GM12872 (cell line): Measurements from ENCODE around the gene LHX1.

Experiments
- TF ChIP-seq, protein P1 (sequence below): IDR thresholded peaks from 3 replicates; pipeline ENCODE4 v1.5.1; 2011; ENCODE audit warnings: low read depth, mild to moderate bottlenecking, low read length, moderate library complexity; ENCODE audit not compliant: insufficient read depth

Gene LHX1

DNA sequence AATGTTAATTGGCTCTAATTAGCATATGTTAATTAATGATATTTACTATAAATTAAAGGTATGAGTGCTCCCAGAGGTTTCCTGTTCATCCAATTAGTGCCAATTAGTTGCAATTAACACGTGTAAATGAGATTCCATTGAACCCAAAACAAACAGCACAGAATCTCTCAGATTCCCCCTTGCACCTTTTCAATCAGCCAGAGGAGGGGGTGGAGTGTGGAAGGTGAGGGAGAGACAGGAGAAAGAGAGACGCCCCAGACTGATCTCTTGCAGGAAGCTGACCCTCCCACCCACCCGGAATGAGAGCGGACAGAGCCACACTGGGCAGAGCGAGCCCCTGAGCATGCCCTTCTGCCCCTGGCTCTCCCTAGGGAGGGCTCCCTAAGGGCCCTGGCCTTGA, 24.1 kb upstream of the LHX1 start:
- TF ChIP-seq, protein P1, sequence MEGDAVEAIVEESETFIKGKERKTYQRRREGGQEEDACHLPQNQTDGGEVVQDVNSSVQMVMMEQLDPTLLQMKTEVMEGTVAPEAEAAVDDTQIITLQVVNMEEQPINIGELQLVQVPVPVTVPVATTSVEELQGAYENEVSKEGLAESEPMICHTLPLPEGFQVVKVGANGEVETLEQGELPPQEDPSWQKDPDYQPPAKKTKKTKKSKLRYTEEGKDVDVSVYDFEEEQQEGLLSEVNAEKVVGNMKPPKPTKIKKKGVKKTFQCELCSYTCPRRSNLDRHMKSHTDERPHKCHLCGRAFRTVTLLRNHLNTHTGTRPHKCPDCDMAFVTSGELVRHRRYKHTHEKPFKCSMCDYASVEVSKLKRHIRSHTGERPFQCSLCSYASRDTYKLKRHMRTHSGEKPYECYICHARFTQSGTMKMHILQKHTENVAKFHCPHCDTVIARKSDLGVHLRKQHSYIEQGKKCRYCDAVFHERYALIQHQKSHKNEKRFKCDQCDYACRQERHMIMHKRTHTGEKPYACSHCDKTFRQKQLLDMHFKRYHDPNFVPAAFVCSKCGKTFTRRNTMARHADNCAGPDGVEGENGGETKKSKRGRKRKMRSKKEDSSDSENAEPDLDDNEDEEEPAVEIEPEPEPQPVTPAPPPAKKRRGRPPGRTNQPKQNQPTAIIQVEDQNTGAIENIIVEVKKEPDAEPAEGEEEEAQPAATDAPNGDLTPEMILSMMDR, result no peak

- TF ChIP-seq, protein P1, result no peak
Observed at GRCh38 chr17:36918211-36918691, 19.0 kb upstream of the LHX1 start.

GRCh38 chr17:36919407-36919968, 17.8 kb upstream of the LHX1 start:
- TF ChIP-seq, protein P1, result no peak

GRCh38 chr17:36920032-36921005, 17.0 kb upstream of the LHX1 start:
- TF ChIP-seq, protein P1, result no peak

DNA sequence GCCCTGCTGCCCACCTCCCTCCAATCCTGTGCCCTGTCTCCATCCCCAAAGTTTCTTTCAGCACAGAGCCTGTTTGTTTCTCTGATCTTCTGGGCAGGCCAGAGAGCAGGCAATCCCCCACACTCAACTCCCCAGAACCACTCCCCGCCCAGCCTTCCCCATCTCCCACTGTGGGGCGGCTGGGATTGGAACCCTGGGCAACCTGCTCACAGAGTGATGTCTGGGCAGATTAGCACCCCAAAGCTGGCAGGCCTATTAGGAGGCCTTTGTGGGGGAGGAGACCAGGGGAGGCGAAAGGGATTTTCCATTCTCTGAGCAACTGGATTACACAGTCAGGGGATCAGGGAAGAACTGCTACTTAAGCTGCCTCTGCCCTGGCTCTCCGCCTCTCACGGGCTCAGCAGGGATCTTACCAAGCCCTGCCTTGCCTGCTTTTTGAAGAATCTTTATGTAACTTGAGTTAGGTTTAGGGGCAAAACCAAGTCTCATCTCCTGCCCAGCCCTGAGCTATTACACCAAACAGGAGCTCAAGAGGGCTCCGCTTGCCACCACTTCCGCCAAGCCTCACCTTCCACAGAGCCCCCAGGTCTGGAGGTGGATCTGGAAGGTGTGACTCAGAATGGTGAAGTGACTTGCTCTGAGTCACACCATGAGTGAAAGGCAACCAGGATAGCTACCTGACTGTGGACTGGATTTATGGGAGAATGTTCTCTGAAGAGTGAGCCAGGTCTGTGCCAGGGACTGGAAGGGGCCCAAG, 16.0 kb upstream of the LHX1 start:
- TF ChIP-seq, protein P1, result no peak

GRCh38 chr17:36922175-36922574, 15.1 kb upstream of the LHX1 start:
- TF ChIP-seq, protein P1, result no peak

DNA sequence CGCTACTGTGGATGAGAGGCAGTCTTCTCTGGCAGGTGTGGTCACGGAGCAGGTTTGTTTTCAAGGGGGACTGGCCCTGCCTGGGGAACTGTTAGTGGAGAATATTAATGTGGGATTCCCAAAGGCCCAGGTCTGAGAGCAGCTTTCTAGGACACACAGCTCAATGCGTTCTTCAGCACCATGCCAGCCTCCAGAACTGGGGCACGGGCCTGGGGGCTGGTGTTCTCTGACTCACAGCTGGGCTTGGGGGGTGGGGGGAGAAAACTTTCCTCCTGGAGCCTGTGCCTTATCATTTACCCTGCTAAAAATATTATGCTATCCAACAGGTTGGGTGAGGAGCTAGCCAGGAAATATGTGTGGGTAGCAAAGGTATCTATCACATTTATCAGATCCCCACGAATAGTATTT, 13.5 kb upstream of the LHX1 start:
- TF ChIP-seq, protein P1, result no peak
